Spleen (tissue), 11 donors: ENCODE measurements around the gene KDM4B. TPM values are rescaled to one million over a fixed set of nuclear protein-coding genes. Genes with fewer than 3 reads are reported as not detected.

ENCODE experiments used
- DNase-seq: peaks from one replicate; pipeline ENCODE4 v3.0.0-alpha.2; 2020
- H3K27ac ChIP-seq, 8 donors: fragments of 200-600 bp; sonication (generic) in 7 of 8; 1 replicate in 4 of 8; 2 replicates in 4 of 8; pipeline versions ENCODE4 v1.5.0 to v1.8.0; 2016 to 2021; ENCODE audit warnings: inconsistent platforms in 4 of 8, mild to moderate bottlenecking in 4 of 8, moderate library complexity in 1 of 8
- H3K27me3 ChIP-seq, 7 donors: fragments of 200-600 bp; sonication (generic) in 6 of 7; replicated peaks in 1 of 7; 1 replicate in 4 of 7; 2 replicates in 3 of 7; pipeline versions ENCODE4 v1.5.0 to v1.8.0; 2016 to 2021; ENCODE audit warnings: inconsistent platforms in 3 of 7, mild to moderate bottlenecking in 1 of 7
- H3K36me3 ChIP-seq, 6 donors: fragments of 200-600 bp; sonication (generic) in 5 of 6; 1 replicate in 4 of 6; 2 replicates in 2 of 6; pipeline versions ENCODE4 v1.5.0 to v1.8.0; 2016 to 2021; ENCODE audit warnings: inconsistent platforms in 2 of 6
- H3K4me1 ChIP-seq, 6 donors: fragments of 200-600 bp; sonication (generic) in 5 of 6; 1 replicate in 3 of 6; 2 replicates in 3 of 6; pipeline versions ENCODE4 v1.5.0 to v1.8.0; 2016 to 2021; ENCODE audit warnings: inconsistent platforms in 3 of 6
- H3K4me3 ChIP-seq, 8 donors: fragments of 200-600 bp; sonication (generic) in 7 of 8; 1 replicate in 4 of 8; 2 replicates in 4 of 8; pipeline versions ENCODE4 v1.5.0 to v1.8.0; 2016 to 2021; ENCODE audit warnings: inconsistent platforms in 4 of 8, mild to moderate bottlenecking in 4 of 8, moderate library complexity in 2 of 8
- H3K9me3 ChIP-seq, 8 donors: fragments of 200-600 bp; sonication (generic) in 7 of 8; 1 replicate in 4 of 8; 2 replicates in 4 of 8; pipeline versions ENCODE4 v1.5.0 to v1.8.0; 2016 to 2021; ENCODE audit warnings: inconsistent platforms in 4 of 8
- CTCF ChIP-seq, 11 experiments: fragments of 200-600 bp in 7 of 11; fragments of 450-650 bp in 4 of 11; sonication (generic) in 4 of 11; IDR thresholded peaks in 8 of 11; conservative IDR thresholded peaks in 3 of 11; 1 replicate in 7 of 11; 2 replicates in 4 of 11; pipeline versions ENCODE4 v1.4.0 to v1.8.0; 2016 to 2021; ENCODE audit warnings: antibody characterized with exemption in 11 of 11, inconsistent platforms in 4 of 11, mild to moderate bottlenecking in 1 of 11
- POLR2A ChIP-seq, 3 donors: fragments of 450-650 bp; IDR thresholded peaks; one replicate each; pipeline ENCODE4 v1.5.1; 2017; ENCODE audit warnings: antibody characterized with exemption in 3 of 3, mild to moderate bottlenecking in 1 of 3
- POLR2AphosphoS5 ChIP-seq, 3 donors: sonication (generic); formaldehyde crosslinking; IDR thresholded peaks; one replicate each; pipeline ENCODE4 v1.5.1; 2017; ENCODE audit warnings: antibody characterized with exemption in 3 of 3
- WGBS, 5 donors: extraction: QIAGEN DNeasy Blood & Tissue Kit in 3 of 5; methylation state at CpG; one replicate each; pipeline versions ENCODE4 v1.1.5 to v1.1.7; 2013 to 2018; 5-methylcytosine and 5-hydroxymethylcytosine counted together
- intact Hi-C: fragments of 100-400 bp; cut with DNase I; formaldehyde crosslinking; loops from one replicate; pipeline ENCODE4 v1.15.0; 2023; ENCODE audit warnings: low total_unique reads
- polyA plus RNA-seq, 3 donors: library from polyadenylated mRNA; stranded (reverse); fragments of 200-250 nt; gene quantifications; one replicate each; pipeline ENCODE4 v1.2.1, GENCODE V29; 2013
- total RNA-seq, 7 donors: library from RNA; depleted of rRNA in 3 of 7; stranded (reverse); fragments of >200 nt in 3 of 7; fragmentation: NEBNext Ultra II Directional in 4 of 7; extraction: Animal tissue kit (Norgen Biotek cat#: 25700) in 4 of 7; gene quantifications; one replicate each; pipeline versions ENCODE4 v1.1.0 to v1.2.1, GENCODE V29; 2016 to 2021
- donor health status: healthy with polysubstance abuse.
- donor health status: DM: no; HTN: no; CAD: no; lungs with moderate emphysema.
- donor health status: DM: no; HTN: no; CAD: no.
- donor health status: Bipolar disorder and iron deficiency.
- donor health status: healthy.
- donor health status: DM: no; HTN: no; CAD: no.
- donor health status: DM: yes; HTN: yes; CAD: no.

KDM4B gene
- total and polyA plus RNA-seq, 10 donors, result 18.3 to 80.5 (median 52.4) TPM

- peak; percentile 53 for DNase-seq
- 93 to 97% (median 96%) methylated on average over 17 to 43 of the region's 43 CpGs for WGBS, 5 donors
- no peaks in the 10 kb centered on the region for H3K9me3 ChIP-seq
- H3K27me3 ChIP-seq, result no peaks in the 10 kb centered on the region
- intact Hi-C loops, result no loop called here
- H3K27ac ChIP-seq, result peak overlapping the region in 1 of 8 donors; percentile 68
- peaks cover 5 to 72% (median 36%) of the 10 kb centered on the region in 6 donors for H3K4me1 ChIP-seq
- H3K36me3 ChIP-seq, result peaks cover 0 to 83% (median 28%) of the 10 kb centered on the region in 6 donors
- H3K4me3 ChIP-seq, result no peak overlapping the region
- TF ChIP-seq CTCF (IDR thresholded peaks at IDR 0.05 in 8 of 11, conservative IDR thresholded peaks at IDR 0.05 in 3 of 11) (no peak), POLR2AphosphoS5 (IDR thresholded peaks at IDR 0.05) (peak in 1 of 3 donors; percentile 52), POLR2A (IDR thresholded peaks at IDR 0.05) (no peak)
These were observed 71.0 kb downstream of the KDM4B start for GRCh38 chr19:5039642-5040543.

- H3K4me1 ChIP-seq, result peaks cover 5 to 64% (median 29%) of the 10 kb centered on the region in 6 donors
- intact Hi-C loops, result no loop called here
- H3K4me3 ChIP-seq, result no peak overlapping the region
- no peaks in the 10 kb centered on the region for H3K27me3 ChIP-seq
- H3K27ac ChIP-seq, result peak overlapping the region in 4 of 8 donors; percentile 51 to 76 (median 72)
- 84 to 96% (median 87%) methylated on average over 22 to 28 of the region's 28 CpGs for WGBS, 5 donors
- no peak for TF ChIP-seq POLR2A (IDR thresholded peaks at IDR 0.05)
- TF ChIP-seq POLR2AphosphoS5 (IDR thresholded peaks at IDR 0.05), result peak in 1 of 3 donors; percentile 41
- H3K9me3 ChIP-seq, result no peaks in the 10 kb centered on the region
- DNase-seq, result peak; percentile 66
- H3K36me3 ChIP-seq, result peaks cover 0 to 83% (median 30%) of the 10 kb centered on the region in 6 donors
These were observed 71.7 kb downstream of the KDM4B start for GRCh38 chr19:5040544-5041167.

GRCh38 chr19:5041168-5041912 is 72.4 kb downstream of the KDM4B start:
- Histone ChIP-seq H3K36me3 (peaks cover 0 to 85% (median 30%) of the 10 kb centered on the region in 6 donors), H3K9me3 (no peaks in the 10 kb centered on the region), H3K27me3 (no peaks in the 10 kb centered on the region), H3K4me3 (no peak overlapping the region), H3K27ac (peak overlapping the region; percentile 17 to 81 (median 68)), H3K4me1 (peaks cover 5 to 57% (median 25%) of the 10 kb centered on the region in 6 donors)
- intact Hi-C loops, result no loop called here
- peak; percentile 23 to 74 (median 63) for TF ChIP-seq POLR2AphosphoS5 (IDR thresholded peaks at IDR 0.05)
- TF ChIP-seq CTCF (IDR thresholded peaks at IDR 0.05 in 8 of 11, conservative IDR thresholded peaks at IDR 0.05 in 3 of 11), result no peak
- 61 to 70% (median 61%) methylated on average over 20 to 29 of the region's 29 CpGs for WGBS, 5 donors
- DNase-seq, result peak; percentile 83

- intact Hi-C loops, result no loop called here
These were observed 72.9 kb downstream of the KDM4B start for GRCh38 chr19:5041913-5042187.

More at GRCh38 chr19:5041913-5042187, 72.9 kb downstream of the KDM4B start:
- Histone ChIP-seq H3K27ac (peak overlapping the region in 7 of 8 donors; percentile 17 to 81 (median 69)), H3K4me1 (peaks cover 0 to 52% (median 22%) of the 10 kb centered on the region in 6 donors), H3K27me3 (no peaks in the 10 kb centered on the region), H3K9me3 (no peaks in the 10 kb centered on the region), H3K36me3 (peaks cover 0 to 85% (median 30%) of the 10 kb centered on the region in 6 donors), H3K4me3 (no peak overlapping the region)
- 77 to 93% (median 80%) methylated on average over 9 to 11 of the region's 11 CpGs for WGBS, 5 donors
- TF ChIP-seq POLR2A (IDR thresholded peaks at IDR 0.05) (no peak), CTCF (IDR thresholded peaks at IDR 0.05 in 8 of 11, conservative IDR thresholded peaks at IDR 0.05 in 3 of 11) (no peak), POLR2AphosphoS5 (IDR thresholded peaks at IDR 0.05) (no peak)
- no peak for DNase-seq
